GM13976 (cell line): ENCODE data around the gene CBFA2T3.

Experiments used
- DNase-seq: peaks from one replicate; pipeline ENCODE4 v3.0.0; 2012; ENCODE audit warnings: low spot score
- CTCF ChIP-seq: IDR thresholded peaks from 2 replicates; pipeline ENCODE4 v1.5.1; 2012; ENCODE audit warnings: borderline replicate concordance, mild to moderate bottlenecking; ENCODE audit not compliant: insufficient read depth; ENCODE audit errors: extremely low read depth, missing control alignments, control extremely low read depth
- in situ Hi-C: fragments of 300-500 bp; cut with MboI; formaldehyde crosslinking; loops from one replicate; pipeline ENCODE4 v1.12.0; 2022; ENCODE audit warnings: low sequenced_read_pairs, mixed read lengths, inconsistent platforms; ENCODE audit not compliant: unreplicated experiment

Gene CBFA2T3

GRCh38 chr16:88931373-88931900 lies 45.6 kb downstream of the CBFA2T3 start:
- no peak for TF ChIP-seq CTCF
- in situ Hi-C loops = loop anchor here (10.0 kb wide), 1 partner anchor 233 kb away; no protein-coding TSS in a partner anchor
- DNase-seq = no peak

- in situ Hi-C loops = loop anchor here (10.0 kb wide), 1 partner anchor 234 kb away; no protein-coding TSS in a partner anchor
- no peak for TF ChIP-seq CTCF
- no peak for DNase-seq
These were observed 46.3 kb downstream of the CBFA2T3 start for GRCh38 chr16:88930716-88931115.

- in situ Hi-C loops = no loop called here
- DNase-seq = no peak
- no peak for TF ChIP-seq CTCF
These were observed 47.9 kb downstream of the CBFA2T3 start for GRCh38 chr16:88929091-88929445.

GRCh38 chr16:88928405-88929090 lies 48.5 kb downstream of the CBFA2T3 start:
- no peak for TF ChIP-seq CTCF

GRCh38 chr16:88927661-88928060 lies 49.3 kb downstream of the CBFA2T3 start:
- no peak for TF ChIP-seq CTCF
- in situ Hi-C loops = no loop called here
- no peak for DNase-seq

More at GRCh38 chr16:88928405-88929090, 48.5 kb downstream of the CBFA2T3 start:
- no peak for DNase-seq
- in situ Hi-C loops = no loop called here

- in situ Hi-C loops = no loop called here
- DNase-seq = no peak
- no peak for TF ChIP-seq CTCF
These were observed 50.0 kb downstream of the CBFA2T3 start for GRCh38 chr16:88927010-88927409.
